ENCODE measurements around the gene NUP58. TPM values are rescaled to one million over a fixed set of nuclear protein-coding genes. Genes with fewer than 3 reads are reported as not detected.

NUP58 gene
- total and polyA plus RNA-seq, 9 of the 15 experiments (the other 6 are each of a cell fraction or from before 2014, with no cell fraction given): 12.5 to 98.0 (median 42.6) TPM

GRCh38 chr13:25292301-25292700 is 9.1 kb upstream of the NUP58 start:
- Histone ChIP-seq H3K4me2 (ENCODE audit: insufficient read depth, low read length) (no peak overlapping the region; the same call in 1 of the 2 replicates), H3K79me2 (ENCODE audit: control insufficient read depth, insufficient read depth, low read length) (no peaks in the 10 kb centered on the region), H3K9me3 (replicated peaks; ENCODE audit: control insufficient read depth, insufficient read depth, low read depth, low read length) (no peaks in the 10 kb centered on the region), H3K4me3 (no peak overlapping the region), H3K27ac (ENCODE audit: extremely low read depth, low read depth, low read length) (no peak overlapping the region), H3K4me1 (replicated peaks in 1 of 2; ENCODE audit: control insufficient read depth in 2 of 2, insufficient read depth in 2 of 2, low read length in 2 of 2) (peaks cover 2 to 15% of the 10 kb centered on the region in 2 experiments; a peak in 4 of 5 replicates), H3K9me1 (ENCODE audit: control insufficient read depth, insufficient read depth, low read length) (no peaks in the 10 kb centered on the region), H3K9ac (ENCODE audit: insufficient read depth in 1 of 2, low read depth in 2 of 2, low read length in 2 of 2) (no peak overlapping the region), H3K27me3 (ENCODE audit: control insufficient read depth in 2 of 2, insufficient read depth in 2 of 2, low read length in 2 of 2) (no peaks in the 10 kb centered on the region), H4K20me1 (replicated peaks; ENCODE audit: control insufficient read depth, insufficient read depth, low read length) (no peaks in the 10 kb centered on the region), H2AFZ (ENCODE audit: low read depth, low read length) (peak overlapping the region; percentile 67), H3K36me3 (ENCODE audit: control insufficient read depth, insufficient read depth, low read length) (no peaks in the 10 kb centered on the region)
- DNase-seq (ENCODE audit: extremely low read depth in 1 of 4, low spot score in 3 of 4): peak; percentile 20 to 33 (median 26)
- ATAC-seq: peak; percentile 49
- FAIRE-seq: peak; percentile 26
- in situ Hi-C loops (cut with MboI) (no loop called here), intact Hi-C loops (cut with micrococcal nuclease) (no loop called here)
- CTCF ChIA-PET (ENCODE audit: low intra/inter-chr PET ratio): no interaction called here
- POLR2A ChIA-PET: no interaction called here
- 8% methylated on average over 1 of the region's 1 CpG for WGBS (ENCODE audit: insufficient coverage, low coverage, missing lambda C conversion rate)
- BruUV-seq (replicated peaks): no TSS peak
- no peak for TF ChIP-seq HDGF (IDR thresholded peaks at IDR 0.05)
- TF ChIP-seq XRCC4 (IDR thresholded peaks at IDR 0.05; ENCODE audit: extremely low read depth, insufficient read depth, insufficient read length): no peak
- TF ChIP-seq SETDB1 (IDR thresholded peaks at IDR 0.05; ENCODE audit: low read length): no peak
- TF ChIP-seq RBM39 (optimal IDR thresholded peaks at IDR 0.05; ENCODE audit: low read depth, low read length): no peak
- TF ChIP-seq ETS2 (tag; IDR thresholded peaks at IDR 0.05; ENCODE audit: borderline replicate concordance, poor library complexity, severe bottlenecking): no peak
- TF ChIP-seq RCOR1 (IDR thresholded peaks at IDR 0.05; ENCODE audit: borderline replicate concordance in 1 of 2, low read depth in 2 of 2, low read length in 2 of 2): no peak
- TF ChIP-seq JUNB (CRISPR knock-in tag; conservative IDR thresholded peaks at IDR 0.05): no peak
- no peak for TF ChIP-seq ZNF282 (CRISPR knock-in tag; IDR thresholded peaks at IDR 0.05)
- no peak for TF ChIP-seq MCM5 (IDR thresholded peaks at IDR 0.05; ENCODE audit: low read depth)
- no peak for TF ChIP-seq SMARCA4 (IDR thresholded peaks at IDR 0.05)
- TF ChIP-seq PRDM10 (IDR thresholded peaks at IDR 0.05; ENCODE audit: partially characterized antibody): peak; percentile 62
- TF ChIP-seq THRA (IDR thresholded peaks at IDR 0.05): no peak
- TF ChIP-seq L3MBTL2 (IDR thresholded peaks at IDR 0.05): peak; percentile 22; the same call in 1 of the 2 replicates
- no peak for TF ChIP-seq EWSR1 (IDR thresholded peaks at IDR 0.05; ENCODE audit: borderline replicate concordance, low read depth, partially characterized antibody)
- TF ChIP-seq ZNF695 (CRISPR knock-in tag; IDR thresholded peaks at IDR 0.05): no peak
- TF ChIP-seq HMG20B (CRISPR knock-in tag; IDR thresholded peaks at IDR 0.05): no peak
- TF ChIP-seq ZBTB17 (CRISPR knock-in tag; IDR thresholded peaks at IDR 0.05): no peak
- no peak for TF ChIP-seq USF1 (CRISPR knock-in tag; IDR thresholded peaks at IDR 0.05)
